Large intestine (tissue), 12 donors: ENCODE measurements around the gene TEX36. TPM values are rescaled to one million over a fixed set of nuclear protein-coding genes. Genes with fewer than 3 reads are reported as not detected.
"Not testable (repeated sequence)": the region's sequence is repeated elsewhere in the genome, so short reads cannot be mapped to it uniquely, and the experiment has no call there.

Experiments
- DNase-seq, 2 donors: peaks; one replicate each; pipeline versions ENCODE4 v3.0.0 to v3.0.0-alpha.2; 2013
- H3K27ac ChIP-seq: one replicate; pipeline ENCODE4 v1.5.1; 2013; ENCODE audit warnings: low read length
- H3K27me3 ChIP-seq: 2 replicates; pipeline ENCODE4 v1.6.1; 2013; ENCODE audit warnings: low read length; ENCODE audit not compliant: control insufficient read depth, insufficient read depth
- H3K36me3 ChIP-seq: 2 replicates; pipeline ENCODE4 v1.6.1; 2013; ENCODE audit warnings: low read length; ENCODE audit not compliant: control insufficient read depth, insufficient read depth
- H3K4me1 ChIP-seq: one replicate; pipeline ENCODE4 v1.6.1; 2013; ENCODE audit warnings: low read length; ENCODE audit not compliant: control insufficient read depth, insufficient read depth
- H3K4me3 ChIP-seq: one replicate; pipeline ENCODE4 v1.5.1; 2013; ENCODE audit warnings: low read length
- H3K9me3 ChIP-seq: one replicate; pipeline ENCODE4 v1.6.1; 2013; ENCODE audit warnings: mild to moderate bottlenecking, low read depth, low read length, moderate library complexity; ENCODE audit not compliant: control insufficient read depth
- WGBS: methylation state at CpG from one replicate; pipeline ENCODE4 v1.1.5; 2013; ENCODE audit warnings: low lambda C conversion rate; ENCODE audit not compliant: insufficient coverage; 5-methylcytosine and 5-hydroxymethylcytosine counted together
- long read RNA-seq, 11 donors: transcript quantifications; one replicate each; lab custom pipeline, GENCODE V29; 2026
- polyA plus RNA-seq: library from polyadenylated mRNA; unstranded; fragments of 120-200 nt; gene quantifications from one replicate; pipeline ENCODE4 v1.2.1, GENCODE V29; 2013

TEX36 gene
- polyA plus RNA-seq: 0.07 TPM
- long read RNA-seq, donor 1: 0 reads
- long read RNA-seq, donor 2: 0 reads
- long read RNA-seq, donor 3: 0 reads
- long read RNA-seq, donor 4: 0 reads
- long read RNA-seq, donor 5: 0 reads
- long read RNA-seq, donor 6: 0 reads
- long read RNA-seq, donor 7: 0 reads
- long read RNA-seq, donor 8: 0 reads
- long read RNA-seq, donor 9: 0 reads
- long read RNA-seq, donor 10: 0 reads
- long read RNA-seq, donor 11: 0 reads

GRCh38 chr10:125683063-125683462, at the start of gene TEX36:
Gene TEX36 (minus strand): TSS chr10:125683163. CDS start chr10:125682989, 174 bp downstream.
- no peak within 1 kb of the TSS for H3K27ac ChIP-seq
- H3K4me3 ChIP-seq: no peak within 1 kb of the TSS
- peaks cover 4% of the 10 kb centered on the region for H3K9me3 ChIP-seq
- no peak for DNase-seq
- no CpG with 5 or more reads among the region's 3 CpGs for WGBS
- H3K4me1 ChIP-seq: no peaks in the 10 kb centered on the region
- H3K36me3 ChIP-seq: no peaks in the 10 kb centered on the region
- peaks cover 2% of the 10 kb centered on the region for H3K27me3 ChIP-seq

GRCh38 chr10:125727436-125727835, 44.5 kb upstream of the TEX36 start:
- Histone ChIP-seq H3K9me3 (no peaks in the 10 kb centered on the region), H3K36me3 (peaks cover 75% of the 10 kb centered on the region), H3K27ac (no peak overlapping the region), H3K4me3 (no peak overlapping the region), H3K27me3 (no peaks in the 10 kb centered on the region), H3K4me1 (peaks cover 3% of the 10 kb centered on the region)
- DNase-seq: peak in 1 of 2 donors; percentile 19
- WGBS: 0% methylated on average over 1 of the region's 3 CpGs

- no peak for DNase-seq
- 100% methylated on average over 2 of the region's 7 CpGs for WGBS
- Histone ChIP-seq H3K27ac (no peak overlapping the region), H3K27me3 (no peaks in the 10 kb centered on the region), H3K4me3 (no peak overlapping the region), H3K4me1 (peaks cover 3% of the 10 kb centered on the region), H3K36me3 (peaks cover 72% of the 10 kb centered on the region), H3K9me3 (no peaks in the 10 kb centered on the region)
Measured at GRCh38 chr10:125726914-125727313, 44.0 kb upstream of the TEX36 start.

- Histone ChIP-seq H3K4me1 (peaks cover 7% of the 10 kb centered on the region), H3K36me3 (peaks cover 41% of the 10 kb centered on the region), H3K4me3 (no peak overlapping the region), H3K9me3 (no peaks in the 10 kb centered on the region), H3K27ac (no peak overlapping the region), H3K27me3 (no peaks in the 10 kb centered on the region)
- no CpG with 5 or more reads among the region's 1 CpG for WGBS
- no peak for DNase-seq
Measured at GRCh38 chr10:125722811-125723210, 39.8 kb upstream of the TEX36 start.

- WGBS: 63% methylated on average over 2 of the region's 6 CpGs
- no peaks in the 10 kb centered on the region for H3K9me3 ChIP-seq
- H3K4me3 ChIP-seq: no peak overlapping the region
- no peak overlapping the region for H3K27ac ChIP-seq
- H3K36me3 ChIP-seq: peaks cover 31% of the 10 kb centered on the region
- no peak for DNase-seq
- peaks cover 3% of the 10 kb centered on the region for H3K4me1 ChIP-seq
- no peaks in the 10 kb centered on the region for H3K27me3 ChIP-seq
Measured at GRCh38 chr10:125721035-125721434, 38.1 kb upstream of the TEX36 start.

- H3K36me3 ChIP-seq: peaks cover 25% of the 10 kb centered on the region
- H3K4me3 ChIP-seq: peak overlapping the region; percentile 98
- no peaks in the 10 kb centered on the region for H3K27me3 ChIP-seq
- H3K27ac ChIP-seq: peak overlapping the region; percentile 79
- 0% methylated on average over 2 of the region's 15 CpGs for WGBS
- H3K4me1 ChIP-seq: peaks cover 3% of the 10 kb centered on the region
- DNase-seq: no peak
- H3K9me3 ChIP-seq: no peaks in the 10 kb centered on the region
Measured at GRCh38 chr10:125720002-125720382, 37.0 kb upstream of the TEX36 start.

- Histone ChIP-seq H3K9me3 (no peaks in the 10 kb centered on the region), H3K4me1 (peaks cover 3% of the 10 kb centered on the region), H3K36me3 (peaks cover 21% of the 10 kb centered on the region), H3K27ac (peak within 1 kb of the TSS; percentile 79), H3K27me3 (no peaks in the 10 kb centered on the region), H3K4me3 (peak within 1 kb of the TSS; percentile 98)
- DNase-seq: peak; percentile 99
- WGBS: no CpG with 5 or more reads among the region's 72 CpGs
Measured at GRCh38 chr10:125719173-125720001, 36.4 kb upstream of the TEX36 start, which contains the start of gene EDRF1. Gene EDRF1 (plus strand): TSS chr10:125719709. CDS start chr10:125719808, 99 bp downstream.

- H3K27ac ChIP-seq, H3K27me3 ChIP-seq, H3K9me3 ChIP-seq, DNase-seq, H3K4me3 ChIP-seq, H3K36me3 ChIP-seq, H3K4me1 ChIP-seq: not testable (repeated sequence)
- WGBS: no CpG with 5 or more reads among the region's 4 CpGs
Measured at GRCh38 chr10:125714728-125715127, 31.8 kb upstream of the TEX36 start.

GRCh38 chr10:125711110-125711750, 28.3 kb upstream of the TEX36 start:
- WGBS: 86% methylated on average over 1 of the region's 3 CpGs
- DNase-seq: no peak
- Histone ChIP-seq H3K9me3 (no peaks in the 10 kb centered on the region), H3K4me3 (no peak overlapping the region), H3K27ac (no peak overlapping the region), H3K4me1 (peaks cover 5% of the 10 kb centered on the region), H3K27me3 (no peaks in the 10 kb centered on the region), H3K36me3 (no peaks in the 10 kb centered on the region)
